Activated T-cell treated with anti-CD3 and anti-CD28 coated beads, Interleukin-2, amount 50 U/mL, for 4 hours (primary cell): Measurements from ENCODE around the gene RASA3. TPM values are rescaled to one million over a fixed set of nuclear protein-coding genes. Genes with fewer than 3 reads are reported as not detected.

Experiments
- ATAC-seq, 2 donors: fragments of 200-7000 bp; cut with Tn5 transposase; one replicate each; pipeline ENCODE4 v1.10.0; 2021
- DNase-seq: peaks from one replicate; pipeline ENCODE4 v3.0.0-alpha.2; 2020
- H3K27me3 Mint-ChIP-seq: one replicate; pipeline ENCODE4 v1.8.0; 2021; ENCODE audit warnings: low read depth, mixed read lengths
- H3K36me3 Mint-ChIP-seq: one replicate; pipeline ENCODE4 v1.8.0; 2022; ENCODE audit warnings: mixed read lengths; ENCODE audit not compliant: insufficient read depth
- H3K4me1 Mint-ChIP-seq: one replicate; pipeline ENCODE4 v1.8.0; 2021; ENCODE audit warnings: low read depth, mixed read lengths
- H3K4me3 Mint-ChIP-seq: one replicate; pipeline ENCODE4 v1.8.0; 2021; ENCODE audit warnings: mild to moderate bottlenecking, moderate library complexity, mixed read lengths
- H3K9me3 Mint-ChIP-seq: one replicate; pipeline ENCODE4 v1.8.0; 2021; ENCODE audit warnings: mixed read lengths
- total RNA-seq, 3 donors: library from RNA; stranded (reverse); gene quantifications; one replicate each; pipeline ENCODE4 v1.2.1, GENCODE V29; 2021

The RASA3 gene
- total RNA-seq, 3 donors from 2014 or later: 23.7 to 28.7 (median 26.6) TPM

GRCh38 chr13:114096031-114096485 lies 36.4 kb downstream of the RASA3 start:
- peaks cover 75% of the 10 kb centered on the region for H3K4me1 Mint-ChIP-seq
- ATAC-seq (no peak), DNase-seq (no peak)
- H3K4me3 Mint-ChIP-seq: no peak overlapping the region
- peaks cover 32% of the 10 kb centered on the region for H3K36me3 Mint-ChIP-seq
- H3K27me3 Mint-ChIP-seq: no peaks in the 10 kb centered on the region
- peaks cover 23% of the 10 kb centered on the region for H3K9me3 Mint-ChIP-seq

- Mint-ChIP-seq H3K4me1 (peaks cover 74% of the 10 kb centered on the region), H3K4me3 (peak overlapping the region; percentile 6), H3K36me3 (peaks cover 32% of the 10 kb centered on the region), H3K9me3 (peaks cover 25% of the 10 kb centered on the region), H3K27me3 (no peaks in the 10 kb centered on the region)
- ATAC-seq: no peak
- no peak for DNase-seq
Measured at GRCh38 chr13:114095486-114095885, 36.9 kb downstream of the RASA3 start.

- Mint-ChIP-seq H3K4me1 (peaks cover 78% of the 10 kb centered on the region), H3K4me3 (no peak overlapping the region), H3K9me3 (peaks cover 27% of the 10 kb centered on the region), H3K27me3 (no peaks in the 10 kb centered on the region), H3K36me3 (peaks cover 30% of the 10 kb centered on the region)
- ATAC-seq (no peak), DNase-seq (no peak)
Measured at GRCh38 chr13:114093118-114093517, 39.3 kb downstream of the RASA3 start.

- H3K4me3 Mint-ChIP-seq: no peak overlapping the region
Measured at GRCh38 chr13:114092468-114092867, 40.0 kb downstream of the RASA3 start.

GRCh38 chr13:114090476-114090875 lies 41.9 kb downstream of the RASA3 start:
- ATAC-seq: peak in 1 of 2 donors; percentile 46
- Mint-ChIP-seq H3K4me3 (no peak overlapping the region), H3K36me3 (peaks cover 22% of the 10 kb centered on the region), H3K9me3 (peaks cover 27% of the 10 kb centered on the region), H3K27me3 (no peaks in the 10 kb centered on the region), H3K4me1 (peaks cover 51% of the 10 kb centered on the region)
- no peak for DNase-seq

More at GRCh38 chr13:114092468-114092867, 40.0 kb downstream of the RASA3 start:
- ATAC-seq: no peak
- H3K4me1 Mint-ChIP-seq: peaks cover 71% of the 10 kb centered on the region
- DNase-seq: no peak
- no peaks in the 10 kb centered on the region for H3K27me3 Mint-ChIP-seq
- peaks cover 27% of the 10 kb centered on the region for H3K9me3 Mint-ChIP-seq
- peaks cover 30% of the 10 kb centered on the region for H3K36me3 Mint-ChIP-seq

GRCh38 chr13:114089751-114090400 lies 42.5 kb downstream of the RASA3 start:
- peaks cover 46% of the 10 kb centered on the region for H3K4me1 Mint-ChIP-seq
- ATAC-seq (no peak), DNase-seq (no peak)
- peaks cover 27% of the 10 kb centered on the region for H3K9me3 Mint-ChIP-seq
- H3K4me3 Mint-ChIP-seq: no peak overlapping the region
- no peaks in the 10 kb centered on the region for H3K27me3 Mint-ChIP-seq
- peaks cover 22% of the 10 kb centered on the region for H3K36me3 Mint-ChIP-seq

GRCh38 chr13:114089341-114089740 lies 43.1 kb downstream of the RASA3 start:
- Mint-ChIP-seq H3K36me3 (peaks cover 21% of the 10 kb centered on the region), H3K4me3 (no peak overlapping the region), H3K4me1 (peaks cover 43% of the 10 kb centered on the region), H3K27me3 (no peaks in the 10 kb centered on the region), H3K9me3 (peaks cover 27% of the 10 kb centered on the region)
- DNase-seq (no peak), ATAC-seq (no peak)

GRCh38 chr13:114088863-114089262 lies 43.6 kb downstream of the RASA3 start:
- Mint-ChIP-seq H3K9me3 (peaks cover 23% of the 10 kb centered on the region), H3K27me3 (no peaks in the 10 kb centered on the region), H3K36me3 (peaks cover 16% of the 10 kb centered on the region), H3K4me1 (peaks cover 38% of the 10 kb centered on the region), H3K4me3 (no peak overlapping the region)
- no peak for DNase-seq
- ATAC-seq: no peak

- Mint-ChIP-seq H3K27me3 (no peaks in the 10 kb centered on the region), H3K4me1 (peaks cover 32% of the 10 kb centered on the region), H3K9me3 (peaks cover 17% of the 10 kb centered on the region), H3K36me3 (peaks cover 10% of the 10 kb centered on the region), H3K4me3 (no peak overlapping the region)
- DNase-seq: no peak
- ATAC-seq: no peak
Measured at GRCh38 chr13:114088234-114088633, 44.2 kb downstream of the RASA3 start.

GRCh38 chr13:114087430-114087829 lies 45.0 kb downstream of the RASA3 start:
- ATAC-seq: no peak
- peaks cover 11% of the 10 kb centered on the region for H3K36me3 Mint-ChIP-seq
- no peak for DNase-seq
- H3K4me3 Mint-ChIP-seq: no peak overlapping the region
- H3K9me3 Mint-ChIP-seq: peaks cover 15% of the 10 kb centered on the region
- H3K4me1 Mint-ChIP-seq: peaks cover 37% of the 10 kb centered on the region
- no peaks in the 10 kb centered on the region for H3K27me3 Mint-ChIP-seq

- DNase-seq (no peak), ATAC-seq (no peak)
- peaks cover 5% of the 10 kb centered on the region for H3K36me3 Mint-ChIP-seq
- no peak overlapping the region for H3K4me3 Mint-ChIP-seq
- peaks cover 34% of the 10 kb centered on the region for H3K4me1 Mint-ChIP-seq
- H3K27me3 Mint-ChIP-seq: no peaks in the 10 kb centered on the region
- no peaks in the 10 kb centered on the region for H3K9me3 Mint-ChIP-seq
Measured at GRCh38 chr13:114082849-114083645, 49.4 kb downstream of the RASA3 start.

- Mint-ChIP-seq H3K36me3 (peaks cover 6% of the 10 kb centered on the region), H3K4me3 (no peak overlapping the region), H3K4me1 (peaks cover 43% of the 10 kb centered on the region), H3K9me3 (no peaks in the 10 kb centered on the region), H3K27me3 (no peaks in the 10 kb centered on the region)
- ATAC-seq (no peak), DNase-seq (peak; percentile 4)
Measured at GRCh38 chr13:114081761-114082681, 50.4 kb downstream of the RASA3 start.

GRCh38 chr13:114080739-114081561 lies 51.5 kb downstream of the RASA3 start:
- peaks cover 14% of the 10 kb centered on the region for H3K36me3 Mint-ChIP-seq
- H3K4me3 Mint-ChIP-seq: no peak overlapping the region
- H3K27me3 Mint-ChIP-seq: no peaks in the 10 kb centered on the region
- ATAC-seq (no peak), DNase-seq (peak; percentile 3)
- peaks cover 48% of the 10 kb centered on the region for H3K4me1 Mint-ChIP-seq
- no peaks in the 10 kb centered on the region for H3K9me3 Mint-ChIP-seq
